GM23248 (cell line): Measurements from ENCODE around the gene TXNRD1. TPM values are rescaled to one million over a fixed set of nuclear protein-coding genes. Genes with fewer than 3 reads are reported as not detected.

Source experiments
- DNase-seq: peaks from one replicate; pipeline ENCODE4 v3.0.0-alpha.2; 2015
- H2AFZ ChIP-seq: fragments of 200-600 bp; sonication (generic); 2 replicates; pipeline ENCODE4 v1.6.1; 2016; ENCODE audit warnings: antibody characterized with exemption
- H3F3A ChIP-seq: fragments of 200-600 bp; sonication (generic); 2 replicates; pipeline ENCODE4 v1.6.1; 2016; ENCODE audit warnings: mild to moderate bottlenecking, antibody characterized with exemption, mixed run types; ENCODE audit not compliant: insufficient read depth
- H3K27ac ChIP-seq: fragments of 200-600 bp; sonication (generic); 2 replicates; pipeline ENCODE4 v1.5.1; 2016; ENCODE audit warnings: mild to moderate bottlenecking
- H3K27me3 ChIP-seq: fragments of 200-600 bp; sonication (generic); replicated peaks from 2 replicates; pipeline ENCODE4 v1.6.1; 2016; ENCODE audit warnings: mild to moderate bottlenecking; ENCODE audit not compliant: insufficient read depth
- H3K36me3 ChIP-seq: fragments of 200-600 bp; sonication (generic); 2 replicates; pipeline ENCODE4 v1.6.1; 2016; ENCODE audit warnings: low read depth, mild to moderate bottlenecking
- H3K4me1 ChIP-seq: fragments of 200-600 bp; sonication (generic); 2 replicates; pipeline ENCODE4 v1.6.1; 2016; ENCODE audit warnings: mild to moderate bottlenecking; ENCODE audit not compliant: insufficient read depth
- H3K4me2 ChIP-seq: fragments of 200-600 bp; sonication (generic); one replicate; pipeline ENCODE4 v1.6.1; 2016; ENCODE audit warnings: mild to moderate bottlenecking; ENCODE audit not compliant: unreplicated experiment
- H3K4me3 ChIP-seq: fragments of 200-600 bp; sonication (generic); 2 replicates; pipeline ENCODE4 v1.5.1; 2016; ENCODE audit warnings: mild to moderate bottlenecking
- H3K79me2 ChIP-seq: fragments of 200-600 bp; sonication (generic); 2 replicates; pipeline ENCODE4 v1.6.1; 2016; ENCODE audit warnings: mild to moderate bottlenecking; ENCODE audit not compliant: insufficient read depth
- H3K9ac ChIP-seq: fragments of 200-600 bp; sonication (generic); 2 replicates; pipeline ENCODE4 v1.6.1; 2016; ENCODE audit warnings: mild to moderate bottlenecking
- H3K9me2 ChIP-seq: fragments of 200-600 bp; sonication (generic); 2 replicates; pipeline ENCODE4 v1.6.1; 2016; ENCODE audit warnings: mixed run types, mild to moderate bottlenecking, moderate library complexity; ENCODE audit not compliant: insufficient read depth
- H3K9me3 ChIP-seq: fragments of 200-600 bp; sonication (generic); one replicate; pipeline ENCODE4 v1.6.1; 2017; ENCODE audit warnings: low read depth
- H4K20me1 ChIP-seq: fragments of 200-600 bp; sonication (generic); 2 replicates; pipeline ENCODE4 v1.6.0; 2016; ENCODE audit not compliant: insufficient read depth
- EZH2 ChIP-seq: fragments of 200-600 bp; sonication (generic); IDR thresholded peaks from 2 replicates; pipeline ENCODE4 v1.6.1; 2018; ENCODE audit warnings: antibody characterized with exemption, mild to moderate bottlenecking; ENCODE audit not compliant: insufficient read depth, poor library complexity, severe bottlenecking
- EZH2phosphoT487 ChIP-seq: fragments of 200-600 bp; sonication (generic); IDR thresholded peaks from 2 replicates; pipeline ENCODE4 v1.6.1; 2018; ENCODE audit warnings: antibody characterized with exemption, moderate library complexity, mild to moderate bottlenecking, low read depth; ENCODE audit not compliant: insufficient read depth
- WGBS, 2 experiments: methylation state at CpG; one replicate each; pipeline ENCODE4 v1.1.6; 2015 to 2017; ENCODE audit warnings: low lambda C conversion rate in 2 of 2, low coverage in 1 of 2; ENCODE audit errors: missing lambda C conversion rate in 2 of 2; 5-methylcytosine and 5-hydroxymethylcytosine counted together
- in situ Hi-C: fragments of 300-500 bp; cut with MboI; formaldehyde crosslinking; loops from 2 replicates; pipeline ENCODE4 v1.15.0; 2020
- polyA plus RNA-seq: library from polyadenylated mRNA; unstranded; fragments of >200 nt; fragmentation: Nextera tagmentation; extraction: Ambion mirVana; gene quantifications from 2 replicates; pipeline ENCODE4 v1.2.1, GENCODE V29; 2016
- total RNA-seq: library from RNA; depleted of rRNA; stranded (reverse); fragments of >200 nt; shearing (Covaris generic); gene quantifications from 2 replicates; pipeline ENCODE4 v1.2.3, GENCODE V29; 2014

TXNRD1 gene
- total and polyA plus RNA-seq, 2 experiments from 2014 or later: 255 to 477 TPM

- peaks cover 55% of the 10 kb centered on the region for H3F3A ChIP-seq
- H3K4me2 ChIP-seq: no peak overlapping the region
- peaks cover 37% of the 10 kb centered on the region for H4K20me1 ChIP-seq
- 90% methylated on average over 9 of the region's 9 CpGs for WGBS, 2 experiments
- H2AFZ ChIP-seq: no peak overlapping the region
- peaks cover 76% of the 10 kb centered on the region for H3K36me3 ChIP-seq
- H3K9me2 ChIP-seq: no peaks in the 10 kb centered on the region
- H3K27ac ChIP-seq: peak overlapping the region; percentile 0; the same call in 1 of the 2 replicates
- in situ Hi-C loops: no loop called here
- no peak for DNase-seq
- H3K79me2 ChIP-seq: peaks cover 97% of the 10 kb centered on the region
- no peaks in the 10 kb centered on the region for H3K9me3 ChIP-seq
- no peaks in the 10 kb centered on the region for H3K27me3 ChIP-seq
- H3K4me3 ChIP-seq: no peak overlapping the region
- H3K9ac ChIP-seq: peak overlapping the region; percentile 21; the same call in 1 of the 2 replicates
- TF ChIP-seq EZH2phosphoT487 (no peak), EZH2 (no peak)
- H3K4me1 ChIP-seq: peaks cover 37% of the 10 kb centered on the region
Observed at GRCh38 chr12:104294927-104295668, 79.5 kb downstream of the TXNRD1 start.

GRCh38 chr12:104295954-104296353 is 80.4 kb downstream of the TXNRD1 start:
- Histone ChIP-seq H3K4me1 (peaks cover 44% of the 10 kb centered on the region), H3K36me3 (peaks cover 79% of the 10 kb centered on the region), H3K4me2 (no peak overlapping the region), H3K79me2 (peaks cover 97% of the 10 kb centered on the region), H3K27ac (no peak overlapping the region), H3K9me3 (no peaks in the 10 kb centered on the region), H2AFZ (no peak overlapping the region), H3K9ac (peak overlapping the region; percentile 21; the same call in 1 of the 2 replicates), H3K4me3 (no peak overlapping the region), H3K9me2 (no peaks in the 10 kb centered on the region), H4K20me1 (peaks cover 41% of the 10 kb centered on the region), H3K27me3 (no peaks in the 10 kb centered on the region), H3F3A (peaks cover 63% of the 10 kb centered on the region)
- 94 to 96% methylated on average over 1 of the region's 1 CpG for WGBS, 2 experiments
- in situ Hi-C loops: no loop called here
- TF ChIP-seq EZH2 (no peak), EZH2phosphoT487 (no peak)
- peak; percentile 56 for DNase-seq

DNA sequence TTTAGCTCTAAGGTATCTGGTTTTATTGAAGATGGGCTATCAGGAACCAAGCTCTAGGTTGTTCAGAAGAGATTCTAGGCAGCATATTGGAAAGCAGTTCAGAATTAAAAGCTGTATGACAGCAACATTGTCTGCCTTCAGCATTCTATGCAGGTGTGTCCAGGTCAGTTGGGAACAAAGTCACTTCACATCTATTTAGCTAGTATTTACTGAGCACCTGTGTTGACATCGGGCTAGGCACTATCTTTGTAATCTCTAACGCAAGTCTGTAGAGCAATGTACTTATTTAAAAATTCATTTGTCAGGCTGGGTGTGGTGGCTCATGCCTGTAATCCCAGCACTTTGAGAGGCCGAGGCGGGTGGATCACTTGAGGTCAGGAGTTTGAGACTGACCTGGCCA is 81.1 kb downstream of the TXNRD1 start:
- TF ChIP-seq EZH2: no peak
- no peak for TF ChIP-seq EZH2phosphoT487
- 98 to 100% methylated on average over 4 of the region's 4 CpGs for WGBS, 2 experiments
- H3K36me3 ChIP-seq: peaks cover 74% of the 10 kb centered on the region
- no peaks in the 10 kb centered on the region for H3K27me3 ChIP-seq
- DNase-seq: no peak
- peaks cover 97% of the 10 kb centered on the region for H3K79me2 ChIP-seq
- in situ Hi-C loops: no loop called here
- H3K9ac ChIP-seq: no peak overlapping the region
- H2AFZ ChIP-seq: no peak overlapping the region
- H3K9me3 ChIP-seq: no peaks in the 10 kb centered on the region
- H3K27ac ChIP-seq: no peak overlapping the region
- H3K4me1 ChIP-seq: peaks cover 45% of the 10 kb centered on the region
- peaks cover 41% of the 10 kb centered on the region for H4K20me1 ChIP-seq
- H3K4me3 ChIP-seq: no peak overlapping the region
- peaks cover 70% of the 10 kb centered on the region for H3F3A ChIP-seq
- no peaks in the 10 kb centered on the region for H3K9me2 ChIP-seq
- H3K4me2 ChIP-seq: no peak overlapping the region

GRCh38 chr12:104297477-104298113 is 82.0 kb downstream of the TXNRD1 start:
- WGBS, 2 experiments: 95 to 96% methylated on average over 10 of the region's 10 CpGs
- Histone ChIP-seq H3K9ac (no peak overlapping the region), H3K79me2 (peaks cover 97% of the 10 kb centered on the region), H3K4me1 (peaks cover 38% of the 10 kb centered on the region), H3F3A (peaks cover 75% of the 10 kb centered on the region), H3K27me3 (no peaks in the 10 kb centered on the region), H2AFZ (no peak overlapping the region), H3K4me3 (no peak overlapping the region; the same call in 1 of the 2 replicates), H3K9me3 (no peaks in the 10 kb centered on the region), H3K27ac (no peak overlapping the region; the same call in 1 of the 2 replicates), H3K9me2 (no peaks in the 10 kb centered on the region), H3K4me2 (no peak overlapping the region), H3K36me3 (peaks cover 66% of the 10 kb centered on the region), H4K20me1 (peaks cover 45% of the 10 kb centered on the region)
- TF ChIP-seq EZH2 (no peak), EZH2phosphoT487 (no peak)
- DNase-seq: no peak
- in situ Hi-C loops: no loop called here
